ENCODE measurements around the gene EFNA2.
"Not testable (repeated sequence)": the region's sequence is repeated elsewhere in the genome, so short reads cannot be mapped to it uniquely, and the experiment has no call there.

The EFNA2 gene

DNA sequence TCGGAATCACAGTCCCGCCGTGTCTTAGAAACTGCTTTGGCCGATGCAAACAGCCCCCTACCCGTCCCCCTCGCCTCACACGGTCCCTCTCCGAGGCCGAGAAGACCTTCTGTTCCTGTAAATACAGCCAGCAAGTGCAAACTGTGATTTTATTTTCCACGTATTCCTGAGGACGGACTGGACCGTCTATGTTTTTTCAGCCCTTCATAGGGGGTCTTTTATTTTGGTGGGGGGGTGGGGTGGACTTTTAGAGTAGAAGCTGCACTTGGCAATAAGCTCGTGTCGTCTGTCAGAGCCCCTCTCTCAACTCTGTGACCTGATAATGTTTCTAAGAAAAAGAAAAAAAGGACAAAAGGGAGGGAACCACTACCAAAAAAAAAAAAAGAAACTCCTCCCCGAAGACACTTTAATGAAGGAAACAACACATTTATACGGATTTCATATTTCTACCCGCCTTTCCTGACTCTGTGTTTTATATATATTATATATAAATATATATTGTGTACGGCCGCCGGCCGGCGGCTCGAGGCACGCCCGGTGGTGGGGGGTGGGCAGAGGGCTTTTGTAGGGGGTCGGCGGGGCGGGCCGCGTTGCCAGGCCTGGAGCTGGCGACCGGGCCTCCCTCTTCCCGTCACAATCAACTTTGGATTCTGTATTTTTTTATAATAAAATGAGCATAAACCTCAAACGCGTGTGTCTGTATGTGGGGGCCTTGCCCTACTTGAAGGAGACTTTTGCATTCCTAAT is 15.2 kb downstream of the EFNA2 start:
- no peak for FAIRE-seq

- FAIRE-seq: no peak
Measured at GRCh38 chr19:1302533-1303239, 17.0 kb downstream of the EFNA2 start.

DNA sequence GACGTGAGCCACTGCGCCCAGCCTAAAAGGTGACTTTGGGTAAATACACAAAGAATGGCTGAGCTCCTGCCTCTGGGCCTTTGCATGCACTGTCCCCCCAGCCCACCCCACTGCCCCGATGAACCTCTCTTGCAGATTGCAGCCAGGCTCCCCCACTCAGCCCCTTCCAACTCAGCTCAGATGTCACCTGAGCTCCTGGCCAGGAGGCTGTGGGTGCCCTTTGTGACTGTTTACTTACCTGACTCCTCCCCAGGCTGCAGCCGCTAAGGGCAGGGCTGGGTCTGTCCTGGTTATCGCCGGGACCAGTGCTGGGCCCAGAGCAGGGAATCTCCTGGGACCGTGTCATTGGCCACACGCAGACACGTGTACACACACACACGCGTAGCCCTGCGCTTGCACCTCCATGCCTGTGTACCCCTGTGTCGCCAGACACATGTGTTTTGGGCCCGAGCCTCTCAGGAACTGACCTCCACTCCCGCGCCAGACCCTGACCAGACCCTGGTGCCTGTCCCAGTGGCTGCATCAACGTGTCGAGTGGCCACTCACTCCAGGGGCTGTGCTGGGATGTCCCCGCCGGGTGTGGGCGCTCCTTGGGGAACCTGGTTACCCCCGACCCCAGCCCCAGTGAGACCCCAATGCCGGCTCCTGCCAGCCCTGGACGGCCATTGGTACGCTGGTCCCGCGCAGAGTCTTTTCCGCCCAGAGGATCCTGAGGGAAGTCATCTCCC is 18.7 kb downstream of the EFNA2 start:
- no peak for FAIRE-seq

DNA sequence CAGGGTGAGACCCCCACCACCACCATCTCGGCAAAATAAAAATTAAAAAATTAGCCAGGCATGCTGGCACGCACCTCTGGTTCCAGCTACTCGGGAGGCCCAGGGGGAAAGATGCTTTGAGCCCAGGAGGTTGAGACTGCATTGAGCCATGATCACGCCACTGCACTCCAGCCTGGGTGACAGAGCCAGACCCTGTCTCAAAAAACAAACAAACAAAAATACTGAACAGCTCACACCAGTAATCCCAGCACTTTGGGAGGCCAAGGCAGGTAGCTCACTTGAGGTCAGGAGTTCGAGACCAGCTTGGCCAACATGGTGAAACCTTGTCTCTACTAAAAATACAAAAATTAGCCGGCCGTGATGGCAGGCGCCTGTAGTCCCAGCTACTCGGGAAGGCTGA is 19.7 kb downstream of the EFNA2 start:
- FAIRE-seq: not testable (repeated sequence)

GRCh38 chr19:1307320-1307719 is 21.6 kb downstream of the EFNA2 start:
- no peak for FAIRE-seq

DNA sequence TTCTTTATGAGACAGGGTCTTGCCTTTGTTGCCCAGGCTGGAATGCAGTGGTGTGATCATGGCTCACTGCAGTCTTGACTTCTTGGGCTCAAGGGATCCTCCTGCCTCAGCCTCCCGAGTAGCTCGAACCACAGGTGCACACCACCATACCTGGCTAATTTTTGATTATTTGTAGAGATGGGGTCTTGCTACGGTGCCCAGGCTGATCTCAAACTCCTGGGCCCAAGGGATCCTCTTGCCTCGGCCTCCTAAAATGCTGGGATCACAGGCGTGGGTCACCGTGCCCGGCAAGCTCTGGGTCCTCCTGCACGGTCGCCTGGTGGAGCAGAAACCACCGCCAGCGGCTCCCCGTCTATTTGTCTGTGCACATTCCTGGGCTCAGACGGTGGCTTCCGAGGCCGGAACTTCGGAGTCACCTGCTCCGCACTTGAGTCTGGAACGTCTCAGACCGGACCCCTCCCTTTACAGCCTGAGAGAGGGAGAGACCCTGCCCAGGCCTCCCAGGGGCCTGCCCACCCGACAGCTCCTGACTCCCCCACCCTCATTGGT is 22.2 kb downstream of the EFNA2 start:
- FAIRE-seq: no peak

DNA sequence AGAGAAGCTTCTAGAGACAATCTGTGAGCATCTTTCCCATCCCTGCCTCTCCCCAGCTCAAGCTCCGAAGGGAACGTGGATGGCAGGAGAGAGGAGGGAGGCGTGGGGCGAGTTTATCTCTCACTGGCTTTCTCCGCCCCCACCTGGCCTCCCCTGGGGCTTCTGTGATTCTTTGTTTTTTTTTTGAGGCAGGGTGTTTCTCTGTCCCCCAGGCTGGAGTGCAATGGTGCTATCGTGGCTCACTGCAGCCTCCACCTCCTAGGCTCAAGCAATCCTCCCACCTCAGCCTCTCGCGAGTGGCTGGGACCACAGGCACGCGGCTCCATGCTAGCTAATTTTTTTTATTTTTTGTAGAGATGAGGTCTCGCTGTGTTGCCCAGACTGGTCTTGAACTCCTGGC is 23.0 kb downstream of the EFNA2 start:
- FAIRE-seq: no peak

DNA sequence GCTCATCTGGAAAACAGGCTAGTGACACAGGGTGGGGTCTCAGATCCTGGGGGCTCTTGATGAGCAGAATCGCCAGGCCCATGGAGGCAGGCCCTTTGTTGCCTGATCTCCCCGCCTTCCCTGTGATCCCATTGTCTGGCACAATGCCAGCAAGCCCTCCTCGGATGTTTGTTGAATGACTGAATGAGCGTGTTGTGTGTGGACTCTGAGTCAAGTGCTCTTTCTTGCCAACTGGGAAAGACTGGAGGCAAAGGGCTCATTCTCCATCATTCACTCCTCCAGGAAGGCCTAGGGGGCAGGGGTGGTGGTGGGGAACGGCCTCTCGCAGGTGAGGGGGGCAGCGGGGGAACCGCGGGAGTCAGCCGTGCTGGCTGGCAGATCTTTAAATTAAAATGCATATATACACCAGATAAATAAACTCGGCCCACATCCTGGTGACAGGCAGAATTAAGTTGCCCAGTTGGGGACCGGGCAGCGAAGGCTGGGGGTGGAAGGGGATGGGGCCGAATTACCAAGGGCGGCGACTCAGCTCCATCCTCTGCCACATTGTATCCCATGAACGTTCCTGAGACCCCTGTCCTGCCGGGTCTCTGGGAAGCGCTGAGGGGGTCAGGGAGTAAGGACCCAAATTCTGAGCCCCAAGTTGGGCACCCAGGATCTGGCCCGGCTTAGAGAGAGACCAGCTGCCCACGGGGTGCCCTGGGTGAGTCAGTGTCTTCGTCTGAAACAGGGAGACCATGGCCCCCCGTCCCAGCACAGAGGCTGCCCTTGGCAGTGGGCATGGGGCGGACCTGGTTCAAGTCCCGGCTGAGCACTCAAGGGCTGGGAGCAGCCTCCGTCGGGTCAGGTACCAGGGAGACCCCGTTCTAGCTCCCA is 24.5 kb downstream of the EFNA2 start:
- FAIRE-seq: no peak

DNA sequence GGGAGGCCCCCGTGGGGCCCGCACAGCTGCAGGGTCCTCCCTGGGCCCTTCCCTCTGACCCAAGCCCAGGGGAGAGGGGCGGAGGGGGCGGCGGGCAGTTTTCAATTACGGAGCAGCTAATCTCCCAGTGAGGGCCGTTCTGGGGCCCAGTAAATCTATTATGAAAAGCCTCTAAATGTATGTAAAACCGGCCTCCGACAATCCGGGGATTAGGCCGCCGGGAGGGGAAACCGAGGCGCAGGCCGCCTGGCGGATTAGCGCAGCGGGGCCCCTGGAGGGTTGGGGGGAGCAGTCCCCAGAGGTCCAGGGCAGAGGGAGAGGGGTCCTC is 25.1 kb downstream of the EFNA2 start:
- FAIRE-seq: no peak

DNA sequence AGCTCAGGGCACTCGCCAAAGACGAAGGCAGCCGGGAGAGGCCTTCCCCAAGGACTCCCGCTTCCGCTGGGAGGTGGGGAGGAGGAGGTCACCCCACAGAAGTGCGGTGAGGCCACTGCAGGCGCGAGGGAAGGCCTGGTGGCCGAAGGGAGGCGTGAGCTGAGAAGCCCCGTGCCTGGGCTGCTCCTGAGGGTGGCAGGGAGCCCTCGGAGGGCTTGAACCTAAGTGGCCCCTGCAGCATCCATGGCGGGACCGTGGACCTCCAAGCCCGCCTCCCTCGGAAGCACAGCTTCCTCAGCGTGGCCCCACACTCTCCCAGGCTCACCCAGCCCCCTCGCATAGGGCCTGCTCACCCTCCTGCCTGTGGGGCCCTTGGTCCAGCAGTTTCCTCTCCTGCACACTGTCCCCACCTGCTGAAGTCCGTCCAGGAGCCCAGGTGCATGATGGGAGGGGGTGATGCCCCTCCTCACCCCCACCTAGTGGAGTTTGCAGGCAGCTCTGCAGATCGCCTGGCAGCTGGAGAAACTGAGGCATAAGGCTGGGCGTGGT is 25.9 kb downstream of the EFNA2 start:
- no peak for FAIRE-seq

GRCh38 chr19:1312767-1313694 is 27.4 kb downstream of the EFNA2 start:
- FAIRE-seq: no peak

GRCh38 chr19:1313695-1314613 is 28.3 kb downstream of the EFNA2 start:
- no peak for FAIRE-seq

DNA sequence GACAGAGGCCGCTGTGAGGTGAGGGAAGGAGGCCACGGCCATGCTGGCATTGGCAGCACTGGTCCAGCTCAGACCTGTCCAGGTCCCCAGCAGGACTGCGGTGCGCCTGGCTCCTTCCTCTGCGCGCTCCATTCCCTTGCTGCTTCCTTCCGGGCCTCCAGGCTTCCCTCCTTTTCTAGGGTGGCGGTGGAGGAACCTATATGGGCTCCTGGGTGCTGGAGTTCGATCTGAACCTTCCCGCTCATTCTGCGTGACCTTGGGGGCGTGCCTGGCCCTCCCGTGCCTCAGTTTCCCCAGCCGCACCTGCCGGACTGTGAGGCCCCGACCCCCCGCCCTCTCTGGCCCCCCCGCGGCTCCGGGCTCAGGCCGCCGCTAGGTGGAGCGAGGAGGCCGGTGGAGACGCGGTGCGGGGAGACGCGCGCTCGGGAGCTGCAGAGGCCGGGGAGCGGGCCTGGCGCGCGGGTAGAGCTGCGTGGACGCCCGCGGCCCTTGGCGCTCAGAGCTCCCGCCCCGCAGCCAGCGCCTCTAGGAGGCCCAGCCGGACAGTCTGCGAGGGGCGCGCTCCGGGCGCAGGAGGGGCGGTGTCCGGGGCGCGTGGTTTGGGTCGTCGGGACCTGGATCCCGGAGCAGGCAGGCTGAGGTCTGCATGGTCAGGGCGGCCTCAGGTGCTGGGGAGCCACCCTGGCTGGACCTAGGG is 29.9 kb downstream of the EFNA2 start:
- FAIRE-seq: no peak

DNA sequence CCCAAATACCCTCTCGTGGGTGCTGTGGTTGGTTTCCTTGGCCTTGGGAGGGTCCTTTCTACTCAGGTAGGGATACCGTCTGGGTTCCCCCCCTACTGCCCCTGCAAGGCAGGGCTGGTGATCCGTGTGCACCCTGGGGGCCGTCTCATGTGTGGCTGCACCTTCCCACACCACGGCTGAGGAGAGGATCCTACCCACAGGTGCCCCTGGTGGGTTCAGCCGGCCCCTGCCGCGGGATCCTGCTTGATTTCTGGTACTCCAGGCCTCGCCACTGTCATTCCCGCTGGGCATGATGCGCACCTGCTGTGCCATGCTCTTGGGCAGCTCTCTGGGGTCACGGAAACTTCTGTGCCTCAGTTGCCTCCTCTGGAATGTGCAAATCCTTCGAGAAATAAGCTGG is 30.8 kb downstream of the EFNA2 start:
- no peak for FAIRE-seq

GRCh38 chr19:1317274-1318003 is 31.8 kb downstream of the EFNA2 start:
- FAIRE-seq: no peak

- no peak for FAIRE-seq
Measured at GRCh38 chr19:1318678-1319471, 33.2 kb downstream of the EFNA2 start.

DNA sequence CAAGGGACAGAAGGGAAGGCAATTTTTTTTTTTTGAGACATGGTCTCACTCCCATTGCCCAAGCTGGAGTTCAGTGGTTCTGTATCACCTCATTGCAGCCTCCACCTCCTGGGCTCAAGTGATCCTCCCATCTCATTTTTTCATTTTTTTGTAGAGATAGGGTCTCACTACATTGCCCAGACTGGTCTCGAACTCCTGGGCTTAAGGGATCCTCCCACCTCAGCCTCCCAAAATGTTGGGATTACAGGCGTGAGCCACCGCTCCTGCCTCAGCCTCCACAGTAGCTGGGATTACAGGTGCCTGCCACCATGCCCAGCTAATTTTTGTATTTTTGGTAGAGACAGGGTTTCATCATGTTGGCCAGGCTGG is 34.6 kb downstream of the EFNA2 start:
- FAIRE-seq: not testable (repeated sequence)

DNA sequence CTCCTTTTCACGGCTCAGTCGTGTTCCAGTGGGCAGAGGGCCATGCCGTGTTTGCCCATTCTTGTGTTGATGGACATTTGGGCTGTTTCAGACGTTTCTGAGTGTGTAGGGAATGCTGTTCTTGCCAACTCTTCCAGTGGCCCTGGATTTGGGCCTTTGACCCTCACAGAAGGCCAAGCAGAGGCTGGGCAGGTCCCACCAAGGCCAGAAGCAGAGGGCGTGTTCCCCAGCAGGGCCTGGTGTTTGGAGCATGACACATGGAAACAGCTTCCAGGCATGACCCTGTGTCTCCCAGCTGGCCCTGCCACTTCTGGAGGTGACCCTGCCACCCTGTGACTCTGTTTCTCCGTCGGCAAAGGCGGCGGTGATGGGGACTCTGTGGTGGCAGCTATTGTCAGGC is 35.9 kb downstream of the EFNA2 start:
- FAIRE-seq: no peak
